Smooth muscle cell (in vitro differentiated cells): ENCODE measurements around the gene SNX8. TPM values are rescaled to one million over a fixed set of nuclear protein-coding genes. Genes with fewer than 3 reads are reported as not detected.
"Not testable (repeated sequence)": the region's sequence is repeated elsewhere in the genome, so short reads cannot be mapped to it uniquely, and the experiment has no call there.

Experiments
- DNase-seq: peaks from one replicate; lab custom pipeline; 2025; ENCODE audit not compliant: unreplicated experiment; lab: John Stamatoyannopoulos, UW
- H2AFZ ChIP-seq: fragments of 200-600 bp; sonication (generic); 2 replicates; pipeline ENCODE4 v1.6.0; 2016; ENCODE audit warnings: antibody characterized with exemption, low read depth, mild to moderate bottlenecking
- H3F3A ChIP-seq: fragments of 200-600 bp; sonication (generic); 2 replicates; pipeline ENCODE4 v1.6.0; 2017; ENCODE audit warnings: antibody characterized with exemption, low read depth
- H3K27ac ChIP-seq: fragments of 200-600 bp; sonication (generic); 2 replicates; pipeline ENCODE4 v1.5.1; 2016; ENCODE audit warnings: low read depth, mild to moderate bottlenecking
- H3K27me3 ChIP-seq: fragments of 200-600 bp; sonication (generic); 2 replicates; pipeline ENCODE4 v1.6.1; 2016; ENCODE audit warnings: low read depth, mild to moderate bottlenecking
- H3K36me3 ChIP-seq: fragments of 200-600 bp; sonication (generic); 2 replicates; pipeline ENCODE4 v1.5.1; 2016; ENCODE audit warnings: low read depth
- H3K4me1 ChIP-seq: fragments of 200-600 bp; sonication (generic); 2 replicates; pipeline ENCODE4 v1.5.1; 2016; ENCODE audit warnings: low read depth
- H3K4me2 ChIP-seq: fragments of 200-600 bp; sonication (generic); 2 replicates; pipeline ENCODE4 v1.6.0; 2016; ENCODE audit warnings: mild to moderate bottlenecking
- H3K4me3 ChIP-seq: fragments of 200-600 bp; sonication (generic); 2 replicates; pipeline ENCODE4 v1.5.1; 2016; ENCODE audit warnings: mild to moderate bottlenecking
- H3K79me2 ChIP-seq: fragments of 200-600 bp; sonication (generic); 2 replicates; pipeline ENCODE4 v1.6.0; 2016; ENCODE audit warnings: low read depth, mild to moderate bottlenecking
- H3K9ac ChIP-seq: fragments of 200-600 bp; sonication (generic); 2 replicates; pipeline ENCODE4 v1.6.0; 2016; ENCODE audit warnings: low read depth
- H3K9me3 ChIP-seq: fragments of 200-600 bp; sonication (generic); replicated peaks from 2 replicates; pipeline ENCODE4 v1.5.1; 2016; ENCODE audit warnings: low read depth
- H4K20me1 ChIP-seq: fragments of 200-600 bp; sonication (generic); 2 replicates; pipeline ENCODE4 v1.6.0; 2016; ENCODE audit warnings: low read depth
- WGBS: methylation state at CpG from one replicate; pipeline ENCODE4 v1.1.7; 2016; ENCODE audit warnings: low lambda C conversion rate; 5-methylcytosine and 5-hydroxymethylcytosine counted together
- polyA plus RNA-seq: library from polyadenylated mRNA; unstranded; fragments of >200 nt; fragmentation: Nextera tagmentation; extraction: Ambion mirVana; gene quantifications from 2 replicates; pipeline ENCODE4 v1.2.1, GENCODE V29; 2016
- total RNA-seq: library from RNA; depleted of rRNA; stranded (reverse); fragments of >200 nt; gene quantifications from 2 replicates; pipeline ENCODE4 v1.2.3, GENCODE V29; 2014
- TF ChIP-seq, protein P1 (sequence below): fragments of 200-600 bp; sonication (generic); IDR thresholded peaks from 2 replicates; pipeline ENCODE4 v1.5.1; 2017; ENCODE audit warnings: borderline replicate concordance, mild to moderate bottlenecking, antibody characterized with exemption; ENCODE audit not compliant: insufficient read depth, poor library complexity, severe bottlenecking

SNX8 gene
- total and polyA plus RNA-seq, 2 experiments from 2014 or later: 46.9 to 49.9 TPM

DNA sequence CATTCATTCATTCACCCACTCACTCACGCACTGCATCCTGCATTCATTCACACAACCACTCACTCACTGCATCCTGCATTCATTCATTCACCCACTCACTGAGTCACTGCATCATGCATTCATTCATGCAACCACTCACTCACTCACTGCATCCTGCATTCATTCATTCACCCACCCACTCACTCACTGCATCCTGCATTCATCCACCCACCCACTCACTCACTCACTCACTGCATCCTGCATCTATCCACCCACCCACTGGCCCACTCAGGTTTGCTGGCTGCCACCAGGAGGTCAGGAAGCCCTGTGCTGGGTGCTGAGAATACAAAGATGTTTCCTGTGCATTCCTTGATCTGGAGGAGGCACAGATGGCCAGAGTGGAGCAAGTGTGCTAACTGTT lies 2.3 kb upstream of the SNX8 start:
- TF ChIP-seq, protein P1, sequence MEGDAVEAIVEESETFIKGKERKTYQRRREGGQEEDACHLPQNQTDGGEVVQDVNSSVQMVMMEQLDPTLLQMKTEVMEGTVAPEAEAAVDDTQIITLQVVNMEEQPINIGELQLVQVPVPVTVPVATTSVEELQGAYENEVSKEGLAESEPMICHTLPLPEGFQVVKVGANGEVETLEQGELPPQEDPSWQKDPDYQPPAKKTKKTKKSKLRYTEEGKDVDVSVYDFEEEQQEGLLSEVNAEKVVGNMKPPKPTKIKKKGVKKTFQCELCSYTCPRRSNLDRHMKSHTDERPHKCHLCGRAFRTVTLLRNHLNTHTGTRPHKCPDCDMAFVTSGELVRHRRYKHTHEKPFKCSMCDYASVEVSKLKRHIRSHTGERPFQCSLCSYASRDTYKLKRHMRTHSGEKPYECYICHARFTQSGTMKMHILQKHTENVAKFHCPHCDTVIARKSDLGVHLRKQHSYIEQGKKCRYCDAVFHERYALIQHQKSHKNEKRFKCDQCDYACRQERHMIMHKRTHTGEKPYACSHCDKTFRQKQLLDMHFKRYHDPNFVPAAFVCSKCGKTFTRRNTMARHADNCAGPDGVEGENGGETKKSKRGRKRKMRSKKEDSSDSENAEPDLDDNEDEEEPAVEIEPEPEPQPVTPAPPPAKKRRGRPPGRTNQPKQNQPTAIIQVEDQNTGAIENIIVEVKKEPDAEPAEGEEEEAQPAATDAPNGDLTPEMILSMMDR: no peak
- H4K20me1 ChIP-seq: no peaks in the 10 kb centered on the region
- H3K79me2 ChIP-seq: peaks cover 11% of the 10 kb centered on the region
- H3K4me3 ChIP-seq: no peak overlapping the region
- no peak overlapping the region for H2AFZ ChIP-seq
- DNase-seq: no peak
- H3F3A ChIP-seq: no peaks in the 10 kb centered on the region
- no peaks in the 10 kb centered on the region for H3K36me3 ChIP-seq
- no peaks in the 10 kb centered on the region for H3K9me3 ChIP-seq
- no peaks in the 10 kb centered on the region for H3K4me1 ChIP-seq
- 100% methylated on average over 1 of the region's 1 CpG for WGBS
- no peak overlapping the region for H3K4me2 ChIP-seq
- H3K27me3 ChIP-seq: no peaks in the 10 kb centered on the region
- H3K9ac ChIP-seq: no peak overlapping the region
- no peak overlapping the region for H3K27ac ChIP-seq

DNA sequence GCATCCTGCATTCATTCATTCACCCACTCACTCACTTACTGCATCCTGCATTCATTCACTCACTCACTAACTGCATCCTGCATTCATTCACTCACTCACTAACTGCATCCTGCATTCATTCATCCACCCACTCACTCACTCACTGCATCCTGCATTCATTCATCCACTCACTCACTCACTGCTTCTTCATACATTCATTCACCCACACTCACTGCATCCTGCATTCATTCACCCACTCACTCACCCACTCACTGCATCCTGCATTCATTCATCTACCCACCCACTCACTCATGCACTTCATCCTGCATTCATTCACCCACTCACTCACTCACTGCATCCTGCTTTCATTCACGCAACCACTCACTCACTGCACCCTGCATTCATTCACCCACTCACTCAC lies 1.5 kb upstream of the SNX8 start:
- Histone ChIP-seq H3K27ac (no peak overlapping the region), H2AFZ (no peak overlapping the region), H3K36me3 (no peaks in the 10 kb centered on the region), H3K4me3 (no peak overlapping the region), H3K27me3 (no peaks in the 10 kb centered on the region), H3K79me2 (peaks cover 18% of the 10 kb centered on the region), H3K9me3 (no peaks in the 10 kb centered on the region), H3K4me2 (no peak overlapping the region), H3K4me1 (no peaks in the 10 kb centered on the region), H4K20me1 (peaks cover 3% of the 10 kb centered on the region), H3K9ac (no peak overlapping the region), H3F3A (peaks cover 6% of the 10 kb centered on the region)
- no peak for DNase-seq
- 100% methylated on average over 1 of the region's 1 CpG for WGBS
- TF ChIP-seq, protein P1: no peak

- peak overlapping the region; percentile 46 for H3K4me2 ChIP-seq
- peak overlapping the region; percentile 94 for H3K4me3 ChIP-seq
- not testable (repeated sequence) for H3K4me1 ChIP-seq, H4K20me1 ChIP-seq, H3K36me3 ChIP-seq, H3K9me3 ChIP-seq, H3K27ac ChIP-seq, H3K27me3 ChIP-seq, H3F3A ChIP-seq, H2AFZ ChIP-seq, DNase-seq, H3K9ac ChIP-seq
- 82% methylated on average over 3 of the region's 3 CpGs for WGBS
- peaks cover 24% of the 10 kb centered on the region for H3K79me2 ChIP-seq
Observed at GRCh38 chr7:2314956-2315530, 802 bp upstream of the SNX8 start.

- H3K79me2 ChIP-seq: peaks cover 36% of the 10 kb centered on the region
- DNase-seq: no peak
- no peaks in the 10 kb centered on the region for H3K36me3 ChIP-seq
- peak overlapping the region; percentile 85 for H2AFZ ChIP-seq
- 51% methylated on average over 26 of the region's 42 CpGs for WGBS
- H3K27me3 ChIP-seq: no peaks in the 10 kb centered on the region
- no peak overlapping the region for H3K27ac ChIP-seq
- H3F3A ChIP-seq: peaks cover 7% of the 10 kb centered on the region
- TF ChIP-seq, protein P1: no peak
- peaks cover 4% of the 10 kb centered on the region for H3K4me1 ChIP-seq
- peak overlapping the region; percentile 98 for H3K4me2 ChIP-seq
- H3K9me3 ChIP-seq: no peaks in the 10 kb centered on the region
- H4K20me1 ChIP-seq: peaks cover 17% of the 10 kb centered on the region
- H3K4me3 ChIP-seq: peak overlapping the region; percentile 94
- H3K9ac ChIP-seq: peak overlapping the region; percentile 89
Observed at GRCh38 chr7:2313450-2314208, 612 bp downstream of the SNX8 start.
